ENCODE data around the gene PRKAG2. TPM values are rescaled to one million over a fixed set of nuclear protein-coding genes. Genes with fewer than 3 reads are reported as not detected.

PRKAG2 gene
- total and polyA plus RNA-seq, 2 experiments from 2014 or later = 9.1 to 14.9 TPM

DNA sequence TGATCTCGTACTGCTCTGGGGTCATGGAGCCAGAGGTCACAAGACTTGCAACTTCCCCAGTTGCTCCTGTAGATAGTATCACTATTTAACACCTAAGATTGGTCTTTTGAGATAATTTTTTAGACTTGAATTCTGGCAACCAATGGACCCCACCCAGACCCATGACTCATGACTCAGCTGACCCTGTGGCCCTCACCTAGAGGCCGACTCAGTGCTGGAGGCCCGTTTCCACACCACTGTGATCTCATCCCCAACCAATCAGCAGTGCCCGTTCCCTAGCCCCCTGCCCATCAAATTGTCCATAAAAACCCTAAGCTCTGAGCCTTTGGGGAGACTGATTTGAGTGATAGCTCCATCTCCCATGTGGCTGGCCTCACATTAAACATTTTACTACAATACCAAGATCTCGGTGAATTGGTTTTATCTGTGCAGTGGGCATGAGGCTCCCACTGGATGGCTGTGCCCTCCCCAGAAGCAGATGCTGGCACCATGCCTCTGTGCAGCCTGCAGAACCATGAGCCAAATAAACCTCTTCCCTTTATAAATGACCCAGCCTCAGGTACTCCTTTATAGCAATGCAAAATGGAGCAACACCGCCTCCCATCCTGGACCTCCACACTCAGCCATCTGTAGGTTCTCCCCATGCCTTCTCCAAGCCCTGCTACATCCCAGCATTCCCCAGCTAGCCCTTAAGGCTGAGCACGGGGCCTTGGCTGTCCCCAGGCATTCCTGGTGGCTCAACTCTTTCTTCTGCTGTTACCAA, 98.8 kb downstream of the PRKAG2 start:
- Histone ChIP-seq H3F3A (replicated peaks; ENCODE audit: low read depth) (no peaks in the 10 kb centered on the region), H3K4me2 (no peak overlapping the region), H3K9me2 (ENCODE audit: insufficient read depth) (no peaks in the 10 kb centered on the region), H3K27me3 (ENCODE audit: insufficient read depth) (0 out of 2 replicates have a peak, but pooled peaks cover 3% of the 10 kb centered on the region), H3K4me1 (ENCODE audit: insufficient read depth) (no peaks in the 10 kb centered on the region), H3K27ac (ENCODE audit: low read depth) (no peak overlapping the region), H3K4me3 (no peak overlapping the region), H2AFZ (no peak overlapping the region), H4K20me1 (replicated peaks; ENCODE audit: insufficient read depth) (no peaks in the 10 kb centered on the region), H3K79me2 (replicated peaks; ENCODE audit: insufficient read depth) (no peaks in the 10 kb centered on the region), H3K36me3 (ENCODE audit: insufficient read depth) (no peaks in the 10 kb centered on the region)
- no peak for DNase-seq (ENCODE audit: low spot score)
- ATAC-seq = no peak
- peaks cover 10% of the 10 kb centered on the region; the same call in 2 of the 3 replicates for H3K36me3 Mint-ChIP-seq (ENCODE audit: low read depth)
- no peak overlapping the region for H3K4me3 Mint-ChIP-seq
- H3K9me3 Mint-ChIP-seq = peaks cover 13% of the 10 kb centered on the region
- TF ChIP-seq, protein P1, sequence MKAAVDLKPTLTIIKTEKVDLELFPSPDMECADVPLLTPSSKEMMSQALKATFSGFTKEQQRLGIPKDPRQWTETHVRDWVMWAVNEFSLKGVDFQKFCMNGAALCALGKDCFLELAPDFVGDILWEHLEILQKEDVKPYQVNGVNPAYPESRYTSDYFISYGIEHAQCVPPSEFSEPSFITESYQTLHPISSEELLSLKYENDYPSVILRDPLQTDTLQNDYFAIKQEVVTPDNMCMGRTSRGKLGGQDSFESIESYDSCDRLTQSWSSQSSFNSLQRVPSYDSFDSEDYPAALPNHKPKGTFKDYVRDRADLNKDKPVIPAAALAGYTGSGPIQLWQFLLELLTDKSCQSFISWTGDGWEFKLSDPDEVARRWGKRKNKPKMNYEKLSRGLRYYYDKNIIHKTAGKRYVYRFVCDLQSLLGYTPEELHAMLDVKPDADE (IDR thresholded peaks at IDR 0.05) = no peak
- TF ChIP-seq CREB1 (CRISPR knock-in tag; IDR thresholded peaks at IDR 0.05; ENCODE audit: low read depth) (no peak), EZH2phosphoT487 (IDR thresholded peaks at IDR 0.05; ENCODE audit: unreplicated experiment) (no peak), REST (IDR thresholded peaks at IDR 0.05; ENCODE audit: unreplicated experiment) (no peak), ZNF114 (CRISPR knock-in tag; IDR thresholded peaks at IDR 0.05) (no peak), ZNF331 (CRISPR knock-in tag; IDR thresholded peaks at IDR 0.05; ENCODE audit: low read depth) (no peak), EZH2 (IDR thresholded peaks at IDR 0.05; ENCODE audit: low read depth, unreplicated experiment) (no peak), STAT1 (IDR thresholded peaks at IDR 0.05; ENCODE audit: unreplicated experiment) (no peak), CTCF (conservative IDR thresholded peaks at IDR 0.05; ENCODE audit: low read depth in 2 of 2) (no peak), NANOG (IDR thresholded peaks at IDR 0.05; ENCODE audit: borderline replicate concordance) (no peak), JUNB (IDR thresholded peaks at IDR 0.05; ENCODE audit: unreplicated experiment) (no peak), POLR2AphosphoS5 (IDR thresholded peaks at IDR 0.05; ENCODE audit: low read depth) (no peak)
- TF ChIP-seq, protein P2, sequence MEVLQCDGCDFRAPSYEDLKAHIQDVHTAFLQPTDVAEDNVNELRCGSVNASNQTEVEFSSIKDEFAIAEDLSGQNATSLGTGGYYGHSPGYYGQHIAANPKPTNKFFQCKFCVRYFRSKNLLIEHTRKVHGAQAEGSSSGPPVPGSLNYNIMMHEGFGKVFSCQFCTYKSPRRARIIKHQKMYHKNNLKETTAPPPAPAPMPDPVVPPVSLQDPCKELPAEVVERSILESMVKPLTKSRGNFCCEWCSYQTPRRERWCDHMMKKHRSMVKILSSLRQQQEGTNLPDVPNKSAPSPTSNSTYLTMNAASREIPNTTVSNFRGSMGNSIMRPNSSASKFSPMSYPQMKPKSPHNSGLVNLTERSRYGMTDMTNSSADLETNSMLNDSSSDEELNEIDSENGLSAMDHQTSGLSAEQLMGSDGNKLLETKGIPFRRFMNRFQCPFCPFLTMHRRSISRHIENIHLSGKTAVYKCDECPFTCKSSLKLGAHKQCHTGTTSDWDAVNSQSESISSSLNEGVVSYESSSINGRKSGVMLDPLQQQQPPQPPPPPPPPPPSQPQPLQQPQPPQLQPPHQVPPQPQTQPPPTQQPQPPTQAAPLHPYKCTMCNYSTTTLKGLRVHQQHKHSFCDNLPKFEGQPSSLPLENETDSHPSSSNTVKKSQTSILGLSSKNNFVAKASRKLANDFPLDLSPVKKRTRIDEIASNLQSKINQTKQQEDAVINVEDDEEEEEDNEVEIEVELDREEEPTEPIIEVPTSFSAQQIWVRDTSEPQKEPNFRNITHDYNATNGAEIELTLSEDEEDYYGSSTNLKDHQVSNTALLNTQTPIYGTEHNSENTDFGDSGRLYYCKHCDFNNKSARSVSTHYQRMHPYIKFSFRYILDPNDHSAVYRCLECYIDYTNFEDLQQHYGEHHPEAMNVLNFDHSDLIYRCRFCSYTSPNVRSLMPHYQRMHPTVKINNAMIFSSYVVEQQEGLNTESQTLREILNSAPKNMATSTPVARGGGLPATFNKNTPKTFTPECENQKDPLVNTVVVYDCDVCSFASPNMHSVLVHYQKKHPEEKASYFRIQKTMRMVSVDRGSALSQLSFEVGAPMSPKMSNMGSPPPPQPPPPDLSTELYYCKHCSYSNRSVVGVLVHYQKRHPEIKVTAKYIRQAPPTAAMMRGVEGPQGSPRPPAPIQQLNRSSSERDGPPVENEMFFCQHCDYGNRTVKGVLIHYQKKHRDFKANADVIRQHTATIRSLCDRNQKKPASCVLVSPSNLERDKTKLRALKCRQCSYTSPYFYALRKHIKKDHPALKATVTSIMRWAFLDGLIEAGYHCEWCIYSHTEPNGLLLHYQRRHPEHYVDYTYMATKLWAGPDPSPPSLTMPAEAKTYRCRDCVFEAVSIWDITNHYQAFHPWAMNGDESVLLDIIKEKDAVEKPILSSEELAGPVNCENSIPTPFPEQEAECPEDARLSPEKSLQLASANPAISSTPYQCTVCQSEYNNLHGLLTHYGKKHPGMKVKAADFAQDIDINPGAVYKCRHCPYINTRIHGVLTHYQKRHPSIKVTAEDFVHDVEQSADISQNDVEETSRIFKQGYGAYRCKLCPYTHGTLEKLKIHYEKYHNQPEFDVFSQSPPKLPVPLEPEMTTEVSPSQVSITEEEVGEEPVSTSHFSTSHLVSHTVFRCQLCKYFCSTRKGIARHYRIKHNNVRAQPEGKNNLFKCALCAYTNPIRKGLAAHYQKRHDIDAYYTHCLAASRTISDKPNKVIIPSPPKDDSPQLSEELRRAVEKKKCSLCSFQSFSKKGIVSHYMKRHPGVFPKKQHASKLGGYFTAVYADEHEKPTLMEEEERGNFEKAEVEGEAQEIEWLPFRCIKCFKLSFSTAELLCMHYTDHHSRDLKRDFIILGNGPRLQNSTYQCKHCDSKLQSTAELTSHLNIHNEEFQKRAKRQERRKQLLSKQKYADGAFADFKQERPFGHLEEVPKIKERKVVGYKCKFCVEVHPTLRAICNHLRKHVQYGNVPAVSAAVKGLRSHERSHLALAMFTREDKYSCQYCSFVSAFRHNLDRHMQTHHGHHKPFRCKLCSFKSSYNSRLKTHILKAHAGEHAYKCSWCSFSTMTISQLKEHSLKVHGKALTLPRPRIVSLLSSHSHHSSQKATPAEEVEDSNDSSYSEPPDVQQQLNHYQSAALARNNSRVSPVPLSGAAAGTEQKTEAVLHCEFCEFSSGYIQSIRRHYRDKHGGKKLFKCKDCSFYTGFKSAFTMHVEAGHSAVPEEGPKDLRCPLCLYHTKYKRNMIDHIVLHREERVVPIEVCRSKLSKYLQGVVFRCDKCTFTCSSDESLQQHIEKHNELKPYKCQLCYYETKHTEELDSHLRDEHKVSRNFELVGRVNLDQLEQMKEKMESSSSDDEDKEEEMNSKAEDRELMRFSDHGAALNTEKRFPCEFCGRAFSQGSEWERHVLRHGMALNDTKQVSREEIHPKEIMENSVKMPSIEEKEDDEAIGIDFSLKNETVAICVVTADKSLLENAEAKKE (CRISPR knock-in tag; IDR thresholded peaks at IDR 0.05) = no peak
- no peak overlapping the region for H3K27ac Mint-ChIP-seq
- H3K4me1 Mint-ChIP-seq = no peaks in the 10 kb centered on the region; the same call in 2 of the 3 replicates
- peaks cover 4% of the 10 kb centered on the region for H3K27me3 Mint-ChIP-seq (ENCODE audit: insufficient read depth, low read depth, poor library complexity)
